Panc1 (cell line): Measurements from ENCODE around the gene NARS2.

Source experiments
- SIN3A ChIP-seq: IDR thresholded peaks from 2 replicates; pipeline ENCODE4 v1.6.1; 2012; ENCODE audit warnings: low read depth, mild to moderate bottlenecking, low read length, moderate library complexity, borderline replicate concordance; ENCODE audit not compliant: insufficient read depth
- TCF7L2 ChIP-seq: IDR thresholded peaks from 2 replicates; pipeline ENCODE4 v1.6.1; 2011; ENCODE audit warnings: mild to moderate bottlenecking, low read depth, low read length, inconsistent platforms
- TF ChIP-seq, protein P1 (sequence below): fragments of 450-650 bp; IDR thresholded peaks from 2 replicates; pipeline ENCODE4 v1.5.1; 2017; ENCODE audit warnings: mild to moderate bottlenecking
- TF ChIP-seq, protein P2 (sequence below), 2 experiments: IDR thresholded peaks; 2 replicates each; pipeline ENCODE4 v1.6.1; 2011 to 2012; ENCODE audit warnings: low read depth in 2 of 2, control low read depth in 1 of 2, low read length in 1 of 2, mild to moderate bottlenecking in 1 of 2, moderate library complexity in 1 of 2; ENCODE audit not compliant: insufficient read depth in 1 of 2

DNA sequence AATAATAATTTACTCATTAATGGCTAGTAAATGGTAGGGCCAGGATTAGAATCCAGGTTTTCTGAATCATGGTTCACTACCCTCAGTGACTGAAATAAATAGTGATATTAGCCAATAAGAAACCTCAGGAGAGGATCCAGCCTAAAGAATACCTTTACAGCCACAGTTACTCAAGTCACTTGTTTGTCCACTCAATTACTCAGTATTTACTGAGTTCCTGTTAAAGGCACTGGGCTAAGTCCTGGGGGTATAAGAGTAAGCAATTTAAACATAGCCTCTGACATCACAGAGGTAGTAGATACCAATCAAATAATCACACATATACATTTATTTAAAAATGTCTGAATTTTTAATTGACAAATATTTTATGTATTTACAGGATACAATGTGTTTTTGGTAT, 100.2 kb downstream of the NARS2 start:
- TF ChIP-seq, protein P1, sequence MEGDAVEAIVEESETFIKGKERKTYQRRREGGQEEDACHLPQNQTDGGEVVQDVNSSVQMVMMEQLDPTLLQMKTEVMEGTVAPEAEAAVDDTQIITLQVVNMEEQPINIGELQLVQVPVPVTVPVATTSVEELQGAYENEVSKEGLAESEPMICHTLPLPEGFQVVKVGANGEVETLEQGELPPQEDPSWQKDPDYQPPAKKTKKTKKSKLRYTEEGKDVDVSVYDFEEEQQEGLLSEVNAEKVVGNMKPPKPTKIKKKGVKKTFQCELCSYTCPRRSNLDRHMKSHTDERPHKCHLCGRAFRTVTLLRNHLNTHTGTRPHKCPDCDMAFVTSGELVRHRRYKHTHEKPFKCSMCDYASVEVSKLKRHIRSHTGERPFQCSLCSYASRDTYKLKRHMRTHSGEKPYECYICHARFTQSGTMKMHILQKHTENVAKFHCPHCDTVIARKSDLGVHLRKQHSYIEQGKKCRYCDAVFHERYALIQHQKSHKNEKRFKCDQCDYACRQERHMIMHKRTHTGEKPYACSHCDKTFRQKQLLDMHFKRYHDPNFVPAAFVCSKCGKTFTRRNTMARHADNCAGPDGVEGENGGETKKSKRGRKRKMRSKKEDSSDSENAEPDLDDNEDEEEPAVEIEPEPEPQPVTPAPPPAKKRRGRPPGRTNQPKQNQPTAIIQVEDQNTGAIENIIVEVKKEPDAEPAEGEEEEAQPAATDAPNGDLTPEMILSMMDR: no peak
- TF ChIP-seq, protein P2, sequence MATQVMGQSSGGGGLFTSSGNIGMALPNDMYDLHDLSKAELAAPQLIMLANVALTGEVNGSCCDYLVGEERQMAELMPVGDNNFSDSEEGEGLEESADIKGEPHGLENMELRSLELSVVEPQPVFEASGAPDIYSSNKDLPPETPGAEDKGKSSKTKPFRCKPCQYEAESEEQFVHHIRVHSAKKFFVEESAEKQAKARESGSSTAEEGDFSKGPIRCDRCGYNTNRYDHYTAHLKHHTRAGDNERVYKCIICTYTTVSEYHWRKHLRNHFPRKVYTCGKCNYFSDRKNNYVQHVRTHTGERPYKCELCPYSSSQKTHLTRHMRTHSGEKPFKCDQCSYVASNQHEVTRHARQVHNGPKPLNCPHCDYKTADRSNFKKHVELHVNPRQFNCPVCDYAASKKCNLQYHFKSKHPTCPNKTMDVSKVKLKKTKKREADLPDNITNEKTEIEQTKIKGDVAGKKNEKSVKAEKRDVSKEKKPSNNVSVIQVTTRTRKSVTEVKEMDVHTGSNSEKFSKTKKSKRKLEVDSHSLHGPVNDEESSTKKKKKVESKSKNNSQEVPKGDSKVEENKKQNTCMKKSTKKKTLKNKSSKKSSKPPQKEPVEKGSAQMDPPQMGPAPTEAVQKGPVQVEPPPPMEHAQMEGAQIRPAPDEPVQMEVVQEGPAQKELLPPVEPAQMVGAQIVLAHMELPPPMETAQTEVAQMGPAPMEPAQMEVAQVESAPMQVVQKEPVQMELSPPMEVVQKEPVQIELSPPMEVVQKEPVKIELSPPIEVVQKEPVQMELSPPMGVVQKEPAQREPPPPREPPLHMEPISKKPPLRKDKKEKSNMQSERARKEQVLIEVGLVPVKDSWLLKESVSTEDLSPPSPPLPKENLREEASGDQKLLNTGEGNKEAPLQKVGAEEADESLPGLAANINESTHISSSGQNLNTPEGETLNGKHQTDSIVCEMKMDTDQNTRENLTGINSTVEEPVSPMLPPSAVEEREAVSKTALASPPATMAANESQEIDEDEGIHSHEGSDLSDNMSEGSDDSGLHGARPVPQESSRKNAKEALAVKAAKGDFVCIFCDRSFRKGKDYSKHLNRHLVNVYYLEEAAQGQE (IDR thresholded peaks at IDR 0.05; ENCODE audit: insufficient read depth in 1 of 2, low read depth in 2 of 2, low read length in 1 of 2): no peak
- TF ChIP-seq TCF7L2 (no peak), SIN3A (no peak)
